DOHH2 (cell line): ENCODE data around the gene CREM.

Experiments used
- EZH2phosphoT487 ChIP-seq: fragments of 200-600 bp; sonication (generic); IDR thresholded peaks from 2 replicates; pipeline ENCODE4 v1.6.1; 2017; ENCODE audit warnings: borderline replicate concordance, mild to moderate bottlenecking, antibody characterized with exemption, low read length, moderate library complexity, mixed read lengths
- TF ChIP-seq, protein P1 (sequence below): fragments of 200-600 bp; sonication (generic); IDR thresholded peaks from one replicate; pipeline ENCODE4 v1.5.1; 2014; ENCODE audit warnings: antibody characterized with exemption, mild to moderate bottlenecking, low read depth, low read length; ENCODE audit not compliant: poor library complexity, severe bottlenecking

DNA sequence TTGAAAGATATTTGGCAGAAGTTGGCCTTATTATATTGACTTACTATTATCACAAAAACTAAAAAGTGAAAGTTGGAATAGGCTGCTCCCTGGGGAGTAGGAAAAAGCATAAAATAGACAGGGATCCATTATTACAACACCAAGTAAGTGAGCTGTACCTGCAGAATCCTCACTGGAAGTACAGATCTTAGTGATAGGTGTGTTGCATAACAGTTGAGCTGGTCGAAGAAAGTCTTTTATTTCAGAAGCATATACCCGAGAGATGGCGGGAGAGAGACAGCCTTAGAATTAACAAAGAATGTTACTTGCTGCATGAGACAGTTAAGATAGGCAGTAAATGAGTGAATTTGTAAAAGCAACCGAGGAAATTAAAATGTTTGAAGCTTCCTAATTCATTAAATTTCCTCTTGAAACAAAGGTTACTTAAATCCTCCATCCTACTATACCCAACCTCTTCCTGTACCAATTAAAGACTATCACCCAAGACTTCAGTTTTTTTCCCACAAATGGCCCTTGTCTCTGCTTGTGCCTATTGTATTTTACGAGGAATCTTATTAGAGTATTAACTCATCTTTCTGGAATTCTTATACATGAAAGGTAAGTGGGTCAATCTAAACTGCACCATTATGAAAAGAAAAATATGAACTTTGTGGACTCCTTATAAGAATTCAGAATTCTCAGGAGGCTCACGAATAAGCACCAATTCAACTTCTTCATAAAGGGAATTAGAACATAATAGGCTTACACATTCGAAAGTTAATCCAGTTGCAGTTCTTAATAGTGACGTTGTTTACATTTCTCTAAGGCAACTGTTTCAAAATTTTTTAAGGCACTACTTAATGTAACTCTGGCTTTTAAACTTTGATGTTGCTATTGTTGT is 56.2 kb downstream of the CREM start:
- TF ChIP-seq, protein P1, sequence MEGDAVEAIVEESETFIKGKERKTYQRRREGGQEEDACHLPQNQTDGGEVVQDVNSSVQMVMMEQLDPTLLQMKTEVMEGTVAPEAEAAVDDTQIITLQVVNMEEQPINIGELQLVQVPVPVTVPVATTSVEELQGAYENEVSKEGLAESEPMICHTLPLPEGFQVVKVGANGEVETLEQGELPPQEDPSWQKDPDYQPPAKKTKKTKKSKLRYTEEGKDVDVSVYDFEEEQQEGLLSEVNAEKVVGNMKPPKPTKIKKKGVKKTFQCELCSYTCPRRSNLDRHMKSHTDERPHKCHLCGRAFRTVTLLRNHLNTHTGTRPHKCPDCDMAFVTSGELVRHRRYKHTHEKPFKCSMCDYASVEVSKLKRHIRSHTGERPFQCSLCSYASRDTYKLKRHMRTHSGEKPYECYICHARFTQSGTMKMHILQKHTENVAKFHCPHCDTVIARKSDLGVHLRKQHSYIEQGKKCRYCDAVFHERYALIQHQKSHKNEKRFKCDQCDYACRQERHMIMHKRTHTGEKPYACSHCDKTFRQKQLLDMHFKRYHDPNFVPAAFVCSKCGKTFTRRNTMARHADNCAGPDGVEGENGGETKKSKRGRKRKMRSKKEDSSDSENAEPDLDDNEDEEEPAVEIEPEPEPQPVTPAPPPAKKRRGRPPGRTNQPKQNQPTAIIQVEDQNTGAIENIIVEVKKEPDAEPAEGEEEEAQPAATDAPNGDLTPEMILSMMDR, result no peak
- no peak for TF ChIP-seq EZH2phosphoT487
